ENCODE data around the gene CES3. TPM values are rescaled to one million over a fixed set of nuclear protein-coding genes. Genes with fewer than 3 reads are reported as not detected.
A peak's percentile ranks its signal among the peaks of the same experiment; 100 is the strongest.

The CES3 gene
- total and polyA plus RNA-seq, 9 of the 15 experiments (the other 6 are each of a cell fraction or from before 2014, with no cell fraction given) = 0.06 to 2.2 (median 0.68) TPM

GRCh38 chr16:67017810-67018488, 56.9 kb downstream of the CES3 start:
- Histone ChIP-seq H3K9me1 (ENCODE audit: control insufficient read depth, insufficient read depth, low read length) (no peaks in the 10 kb centered on the region), H3K4me1 (replicated peaks in 1 of 2; ENCODE audit: control insufficient read depth in 2 of 2, insufficient read depth in 2 of 2, low read length in 2 of 2) (peaks cover 10 to 17% of the 10 kb centered on the region in 2 experiments; a peak in 4 of 5 replicates), H3K27ac (ENCODE audit: extremely low read depth, low read depth, low read length) (no peak overlapping the region), H4K20me1 (replicated peaks; ENCODE audit: control insufficient read depth, insufficient read depth, low read length) (no peaks in the 10 kb centered on the region), H3K36me3 (ENCODE audit: control insufficient read depth, insufficient read depth, low read length) (no peaks in the 10 kb centered on the region), H3K79me2 (ENCODE audit: control insufficient read depth, insufficient read depth, low read length) (no peaks in the 10 kb centered on the region), H3K4me3 (no peak overlapping the region), H3K9me3 (replicated peaks; ENCODE audit: control insufficient read depth, insufficient read depth, low read depth, low read length) (no peaks in the 10 kb centered on the region), H3K4me2 (ENCODE audit: insufficient read depth, low read length) (no peak overlapping the region), H3K9ac (ENCODE audit: insufficient read depth in 1 of 2, low read depth in 2 of 2, low read length in 2 of 2) (no peak overlapping the region), H3K27me3 (ENCODE audit: control insufficient read depth in 2 of 2, insufficient read depth in 2 of 2, low read length in 2 of 2) (no peaks in the 10 kb centered on the region), H2AFZ (ENCODE audit: low read depth, low read length) (0 out of 2 replicates have a peak overlapping the region, but pooled peaks have one; percentile 10)
- CTCF ChIA-PET (ENCODE audit: low intra/inter-chr PET ratio) = interaction anchor here (0.8 to 3.1 kb wide), 7 partner anchors 39 to 168 kb away, joined by 3 to 29 read pairs (median 6); no protein-coding TSS in a partner anchor
- peak; percentile 99 for FAIRE-seq
- peak; percentile 84 to 91 (median 90) for DNase-seq (ENCODE audit: extremely low read depth in 1 of 4, low spot score in 3 of 4)
- intact Hi-C loops (cut with micrococcal nuclease) = loop anchor here (1.0 to 10.0 kb wide), 6 partner anchors 66 to 387 kb away; partner anchors contain the start of gene MATCAP1
- POLR2A ChIA-PET = interaction anchor here (0.6 to 2.0 kb wide), 13 partner anchors 8 to 230 kb away, joined by 3 to 15 read pairs (median 3); partner anchors contain the start of gene CBFB
- 8% methylated on average over 6 of the region's 6 CpGs for WGBS (ENCODE audit: insufficient coverage, low coverage, missing lambda C conversion rate)
- ATAC-seq = peak; percentile 92
- in situ Hi-C loops (cut with MboI) = loop anchor here (5.0 kb wide), 2 partner anchors 74 to 139 kb away; partner anchors contain the start of genes FBXL8 and TRADD
- BruUV-seq (replicated peaks) = no TSS peak
- TF ChIP-seq ZBTB8A (IDR thresholded peaks at IDR 0.05; ENCODE audit: partially characterized antibody) (no peak), E2F3 (CRISPR knock-in tag; IDR thresholded peaks at IDR 0.05) (no peak), TFAP4 (CRISPR knock-in tag; IDR thresholded peaks at IDR 0.05; ENCODE audit: borderline replicate concordance) (peak; percentile 51; the same call in 1 of the 2 replicates), NFE2 (IDR thresholded peaks at IDR 0.05; ENCODE audit: low read depth) (no peak), ZNF121 (CRISPR knock-in tag; conservative IDR thresholded peaks at IDR 0.05) (no peak), ZNF143 (CRISPR knock-in tag; IDR thresholded peaks at IDR 0.05) (no peak), CXXC5 (CRISPR knock-in tag; IDR thresholded peaks at IDR 0.05) (peak; percentile 19; the same call in 1 of the 2 replicates), ZNF217 (CRISPR knock-in tag; IDR thresholded peaks at IDR 0.05) (no peak), SMAD2 (IDR thresholded peaks at IDR 0.05; ENCODE audit: low read depth, low read length) (no peak), ATF6 (CRISPR knock-in tag; IDR thresholded peaks at IDR 0.05) (no peak), GTF2F1 (IDR thresholded peaks at IDR 0.05; ENCODE audit: low read depth, low read length) (no peak)
- TF ChIP-seq, protein P1, sequence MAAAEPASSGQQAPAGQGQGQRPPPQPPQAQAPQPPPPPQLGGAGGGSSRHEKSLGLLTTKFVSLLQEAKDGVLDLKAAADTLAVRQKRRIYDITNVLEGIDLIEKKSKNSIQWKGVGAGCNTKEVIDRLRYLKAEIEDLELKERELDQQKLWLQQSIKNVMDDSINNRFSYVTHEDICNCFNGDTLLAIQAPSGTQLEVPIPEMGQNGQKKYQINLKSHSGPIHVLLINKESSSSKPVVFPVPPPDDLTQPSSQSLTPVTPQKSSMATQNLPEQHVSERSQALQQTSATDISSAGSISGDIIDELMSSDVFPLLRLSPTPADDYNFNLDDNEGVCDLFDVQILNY (CRISPR knock-in tag; IDR thresholded peaks at IDR 0.05) = no peak
- TF ChIP-seq, protein P2, sequence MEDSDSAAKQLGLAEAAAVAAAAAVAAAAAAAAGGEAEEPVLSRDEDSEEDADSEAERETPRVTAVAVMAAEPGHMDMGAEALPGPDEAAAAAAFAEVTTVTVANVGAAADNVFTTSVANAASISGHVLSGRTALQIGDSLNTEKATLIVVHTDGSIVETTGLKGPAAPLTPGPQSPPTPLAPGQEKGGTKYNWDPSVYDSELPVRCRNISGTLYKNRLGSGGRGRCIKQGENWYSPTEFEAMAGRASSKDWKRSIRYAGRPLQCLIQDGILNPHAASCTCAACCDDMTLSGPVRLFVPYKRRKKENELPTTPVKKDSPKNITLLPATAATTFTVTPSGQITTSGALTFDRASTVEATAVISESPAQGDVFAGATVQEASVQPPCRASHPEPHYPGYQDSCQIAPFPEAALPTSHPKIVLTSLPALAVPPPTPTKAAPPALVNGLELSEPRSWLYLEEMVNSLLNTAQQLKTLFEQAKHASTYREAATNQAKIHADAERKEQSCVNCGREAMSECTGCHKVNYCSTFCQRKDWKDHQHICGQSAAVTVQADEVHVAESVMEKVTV (CRISPR knock-in tag; IDR thresholded peaks at IDR 0.05) = peak; percentile 87
- TF ChIP-seq, protein P3, sequence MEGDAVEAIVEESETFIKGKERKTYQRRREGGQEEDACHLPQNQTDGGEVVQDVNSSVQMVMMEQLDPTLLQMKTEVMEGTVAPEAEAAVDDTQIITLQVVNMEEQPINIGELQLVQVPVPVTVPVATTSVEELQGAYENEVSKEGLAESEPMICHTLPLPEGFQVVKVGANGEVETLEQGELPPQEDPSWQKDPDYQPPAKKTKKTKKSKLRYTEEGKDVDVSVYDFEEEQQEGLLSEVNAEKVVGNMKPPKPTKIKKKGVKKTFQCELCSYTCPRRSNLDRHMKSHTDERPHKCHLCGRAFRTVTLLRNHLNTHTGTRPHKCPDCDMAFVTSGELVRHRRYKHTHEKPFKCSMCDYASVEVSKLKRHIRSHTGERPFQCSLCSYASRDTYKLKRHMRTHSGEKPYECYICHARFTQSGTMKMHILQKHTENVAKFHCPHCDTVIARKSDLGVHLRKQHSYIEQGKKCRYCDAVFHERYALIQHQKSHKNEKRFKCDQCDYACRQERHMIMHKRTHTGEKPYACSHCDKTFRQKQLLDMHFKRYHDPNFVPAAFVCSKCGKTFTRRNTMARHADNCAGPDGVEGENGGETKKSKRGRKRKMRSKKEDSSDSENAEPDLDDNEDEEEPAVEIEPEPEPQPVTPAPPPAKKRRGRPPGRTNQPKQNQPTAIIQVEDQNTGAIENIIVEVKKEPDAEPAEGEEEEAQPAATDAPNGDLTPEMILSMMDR (IDR thresholded peaks at IDR 0.05 in 2 of 3, conservative IDR thresholded peaks at IDR 0.05 in 1 of 3; ENCODE audit: insufficient read depth in 2 of 3, low read depth in 1 of 3, low read length in 3 of 3) = peak; percentile 93 to 95 (median 94)

Data from K562 (cell line).